ENCODE data around the gene UBXN7.
"Not testable (repeated sequence)": the region's sequence is repeated elsewhere in the genome, so short reads cannot be mapped to it uniquely, and the experiment has no call there.

UBXN7 gene

DNA sequence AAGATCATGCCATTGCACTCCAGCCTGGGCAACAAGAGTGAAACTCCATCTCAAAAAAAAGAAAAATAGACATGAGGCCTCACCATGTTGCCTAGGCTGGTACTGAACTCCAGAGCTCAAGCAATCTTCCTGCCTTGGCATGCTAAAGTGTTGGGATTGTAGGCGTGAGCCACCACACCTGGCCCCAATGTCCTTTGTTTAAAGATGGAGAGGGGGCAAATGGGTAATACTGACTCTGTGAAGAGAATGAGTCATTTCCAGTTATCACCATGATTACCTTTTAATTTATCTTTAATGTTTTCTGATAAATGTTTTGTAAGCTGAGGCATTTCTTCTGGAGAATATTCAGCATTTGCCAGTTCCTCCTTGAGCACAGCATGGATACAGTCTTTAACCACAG lies 116.4 kb downstream of the UBXN7 start:
- DNase-seq: no peak

DNA sequence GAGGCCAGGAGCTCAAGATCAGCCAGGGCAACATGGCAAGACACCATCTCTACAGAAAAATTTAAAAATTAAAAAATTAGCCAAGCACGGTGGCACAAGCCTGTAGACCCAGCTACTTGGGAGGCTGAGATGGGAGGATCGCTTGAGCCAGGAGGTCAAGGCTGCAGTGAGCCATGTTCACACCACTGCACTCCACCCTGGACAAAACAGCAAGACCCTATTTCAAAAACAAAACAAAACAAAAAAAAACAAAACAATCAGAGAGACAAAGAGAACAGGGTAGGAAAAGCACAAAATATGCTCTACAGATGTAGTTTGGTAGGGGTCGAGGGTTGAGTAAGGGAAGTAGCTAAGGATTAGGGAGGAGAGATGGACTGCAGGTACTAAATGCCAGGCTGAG lies 117.6 kb downstream of the UBXN7 start:
- DNase-seq: no peak

DNA sequence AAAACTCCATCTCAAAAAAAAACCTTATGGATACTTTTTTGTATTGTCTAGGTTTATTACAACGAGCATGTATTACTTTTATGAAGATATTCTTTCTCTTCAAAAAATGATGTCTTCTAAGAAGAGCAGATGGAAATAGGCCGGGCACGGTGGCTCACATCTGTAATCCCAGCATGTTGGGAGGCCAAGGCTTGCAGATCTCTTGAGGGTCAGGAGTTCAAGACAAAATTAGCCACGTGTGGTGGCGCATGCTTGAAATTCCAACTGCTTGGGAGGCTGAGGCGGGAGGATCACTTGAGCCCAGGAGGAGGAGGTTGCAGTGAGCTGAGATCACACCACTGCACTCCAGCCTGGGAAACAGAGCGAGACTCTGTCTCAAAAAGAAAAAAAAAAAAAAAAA lies 118.1 kb downstream of the UBXN7 start:
- DNase-seq: not testable (repeated sequence)

DNA sequence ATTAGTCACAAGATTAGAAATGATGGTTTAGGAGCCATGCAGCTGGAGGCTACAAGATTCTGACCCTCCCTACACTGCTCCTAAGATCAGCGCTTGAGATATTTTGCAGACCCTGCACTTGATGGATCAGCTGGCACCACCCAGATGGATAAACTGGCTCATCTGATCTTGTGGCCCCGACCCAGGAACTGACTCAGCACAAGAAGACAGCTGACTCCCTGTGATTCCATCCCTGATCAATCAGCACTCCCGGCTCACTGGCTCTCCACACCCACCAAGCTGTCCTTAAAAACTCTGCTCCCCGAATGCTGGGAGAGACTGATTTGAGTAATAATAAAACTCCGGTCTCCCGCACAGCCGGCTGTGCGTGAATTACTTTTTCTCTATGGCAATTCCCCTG lies 129.3 kb downstream of the UBXN7 start:
- not testable (repeated sequence) for DNase-seq

DNA sequence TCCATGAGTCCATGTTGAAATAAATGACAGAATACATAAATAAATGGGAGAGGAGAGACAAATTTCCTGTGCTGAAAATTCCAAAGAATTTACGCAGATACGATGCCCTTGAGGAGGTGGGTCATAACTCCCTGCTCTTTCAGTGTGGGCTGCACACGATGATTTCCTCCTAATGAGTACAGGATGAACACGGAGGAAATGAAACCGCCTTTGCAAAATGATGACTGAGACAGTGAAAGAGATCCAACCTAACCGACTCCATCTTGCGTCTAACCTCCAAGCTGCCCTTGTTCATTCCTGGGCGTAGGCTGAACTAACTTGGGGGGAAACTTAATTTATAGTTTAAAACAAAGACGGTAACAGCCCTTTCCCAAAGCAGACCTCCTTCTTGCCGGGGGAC lies 129.7 kb downstream of the UBXN7 start:
- DNase-seq: not testable (repeated sequence)

DNA sequence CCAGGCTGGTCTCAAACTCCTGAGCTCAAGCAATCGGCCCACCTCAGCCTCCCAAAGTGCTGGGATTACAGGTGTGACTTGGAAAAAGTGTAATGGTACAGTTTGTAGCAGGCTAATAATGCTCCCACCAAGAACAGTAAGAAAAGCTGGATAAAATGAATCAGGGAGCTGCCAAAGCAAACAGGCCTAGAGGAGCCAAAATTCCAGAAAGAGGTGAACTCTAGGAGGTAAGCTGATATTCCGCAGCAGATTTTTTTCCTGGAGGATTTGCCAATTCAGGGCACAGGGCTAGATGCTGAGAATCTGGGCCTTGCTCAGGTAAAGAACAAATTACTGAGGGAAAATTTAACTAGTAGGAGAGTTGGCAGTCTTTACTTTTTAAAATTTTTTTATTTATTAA lies 133.7 kb downstream of the UBXN7 start:
- no peak for DNase-seq

Measured in AML-193 (cell line).